Liver (tissue), 3 donors: ENCODE measurements around the gene HSPA12A.

Experiments
- EGR1 ChIP-seq, 2 donors: IDR thresholded peaks; 2 replicates each; pipeline ENCODE4 v1.6.1; 2016 to 2018; ENCODE audit warnings: antibody characterized with exemption in 2 of 2, low read depth in 2 of 2
- FOXA1 ChIP-seq: IDR thresholded peaks from 2 replicates; pipeline ENCODE4 v1.6.1; 2016; ENCODE audit warnings: antibody characterized with exemption
- JUND ChIP-seq, 2 donors: IDR thresholded peaks; 2 replicates each; pipeline ENCODE4 v1.6.1; 2016; ENCODE audit warnings: antibody characterized with exemption in 2 of 2
- RAD21 ChIP-seq, 2 donors: IDR thresholded peaks; 2 replicates each; pipeline ENCODE4 v1.6.1; 2016; ENCODE audit warnings: antibody characterized with exemption in 2 of 2, mild to moderate bottlenecking in 2 of 2
- REST ChIP-seq: IDR thresholded peaks from 2 replicates; pipeline ENCODE4 v1.6.1; 2016; ENCODE audit warnings: antibody characterized with exemption, mild to moderate bottlenecking
- TAF1 ChIP-seq: conservative IDR thresholded peaks from 2 replicates; pipeline ENCODE4 v1.6.1; 2016; ENCODE audit warnings: antibody characterized with exemption, mild to moderate bottlenecking
- YY1 ChIP-seq: IDR thresholded peaks from 2 replicates; pipeline ENCODE4 v1.6.1; 2016; ENCODE audit warnings: antibody characterized with exemption, mild to moderate bottlenecking
- TF ChIP-seq, protein P1 (sequence below): IDR thresholded peaks from 2 replicates; pipeline ENCODE4 v1.6.1; 2016; ENCODE audit warnings: antibody characterized with exemption
- TF ChIP-seq, protein P2 (sequence below): fragments of 150-350 bp; IDR thresholded peaks from 2 replicates; pipeline ENCODE4 v1.5.1; 2017; ENCODE audit warnings: improper control_type of control experiment, low read depth, low read length; ENCODE audit not compliant: missing input control
- donor health status: healthy.
- donor health status: healthy.

DNA sequence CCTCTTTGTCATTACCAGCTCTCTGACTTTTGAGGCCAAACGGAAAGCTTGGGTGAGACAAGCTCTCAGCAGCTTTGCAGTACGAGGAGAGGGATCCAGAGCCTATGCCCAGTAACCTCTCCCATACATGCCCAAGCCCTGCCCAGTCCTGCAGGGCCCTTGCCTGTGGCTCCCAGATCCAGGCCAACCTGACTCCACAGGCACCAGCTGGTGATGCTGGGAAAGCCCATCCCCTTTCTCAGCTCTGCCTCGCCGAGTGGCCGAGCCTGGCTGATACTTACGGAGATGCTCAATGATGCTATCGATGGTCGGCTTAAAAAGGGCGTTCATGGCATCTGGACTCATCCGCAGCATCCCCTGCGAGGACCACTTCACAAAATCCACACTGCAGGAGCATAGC, 66.2 kb downstream of the HSPA12A start:
- TF ChIP-seq TAF1, result no peak
- TF ChIP-seq, protein P1, sequence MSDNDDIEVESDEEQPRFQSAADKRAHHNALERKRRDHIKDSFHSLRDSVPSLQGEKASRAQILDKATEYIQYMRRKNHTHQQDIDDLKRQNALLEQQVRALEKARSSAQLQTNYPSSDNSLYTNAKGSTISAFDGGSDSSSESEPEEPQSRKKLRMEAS, result no peak
- TF ChIP-seq, protein P2, sequence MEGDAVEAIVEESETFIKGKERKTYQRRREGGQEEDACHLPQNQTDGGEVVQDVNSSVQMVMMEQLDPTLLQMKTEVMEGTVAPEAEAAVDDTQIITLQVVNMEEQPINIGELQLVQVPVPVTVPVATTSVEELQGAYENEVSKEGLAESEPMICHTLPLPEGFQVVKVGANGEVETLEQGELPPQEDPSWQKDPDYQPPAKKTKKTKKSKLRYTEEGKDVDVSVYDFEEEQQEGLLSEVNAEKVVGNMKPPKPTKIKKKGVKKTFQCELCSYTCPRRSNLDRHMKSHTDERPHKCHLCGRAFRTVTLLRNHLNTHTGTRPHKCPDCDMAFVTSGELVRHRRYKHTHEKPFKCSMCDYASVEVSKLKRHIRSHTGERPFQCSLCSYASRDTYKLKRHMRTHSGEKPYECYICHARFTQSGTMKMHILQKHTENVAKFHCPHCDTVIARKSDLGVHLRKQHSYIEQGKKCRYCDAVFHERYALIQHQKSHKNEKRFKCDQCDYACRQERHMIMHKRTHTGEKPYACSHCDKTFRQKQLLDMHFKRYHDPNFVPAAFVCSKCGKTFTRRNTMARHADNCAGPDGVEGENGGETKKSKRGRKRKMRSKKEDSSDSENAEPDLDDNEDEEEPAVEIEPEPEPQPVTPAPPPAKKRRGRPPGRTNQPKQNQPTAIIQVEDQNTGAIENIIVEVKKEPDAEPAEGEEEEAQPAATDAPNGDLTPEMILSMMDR, result no peak
- no peak for TF ChIP-seq RAD21 (IDR thresholded peaks at IDR 0.05)
- no peak for TF ChIP-seq JUND (IDR thresholded peaks at IDR 0.05)
- no peak for TF ChIP-seq YY1
- TF ChIP-seq REST, result no peak
- no peak for TF ChIP-seq EGR1 (IDR thresholded peaks at IDR 0.05; ENCODE audit: low read depth in 2 of 2)
- no peak for TF ChIP-seq FOXA1
